GM19463 (cell line): ENCODE measurements around the gene CLIP4.
"Not testable (repeated sequence)": the region's sequence is repeated elsewhere in the genome, so short reads cannot be mapped to it uniquely, and the experiment has no call there.

Experiments
- ATAC-seq: cut with Tn5 transposase; IDR thresholded peaks from one replicate; pipeline ENCODE4 v1.9.1; 2021; ENCODE audit warnings: mild to moderate bottlenecking, moderate library complexity; ENCODE audit not compliant: unreplicated experiment

CLIP4 gene

GRCh38 chr2:29097569-29097968 lies 17.6 kb upstream of the CLIP4 start:
- no peak for ATAC-seq

GRCh38 chr2:29100564-29100963 lies 14.7 kb upstream of the CLIP4 start:
- no peak for ATAC-seq

GRCh38 chr2:29104688-29105087 lies 10.5 kb upstream of the CLIP4 start:
- no peak for ATAC-seq

GRCh38 chr2:29105375-29105774 lies 9.8 kb upstream of the CLIP4 start:
- ATAC-seq = no peak

GRCh38 chr2:29106256-29106655 lies 9.0 kb upstream of the CLIP4 start:
- no peak for ATAC-seq

GRCh38 chr2:29106980-29107388 lies 8.2 kb upstream of the CLIP4 start:
- no peak for ATAC-seq

GRCh38 chr2:29107547-29107946 lies 7.7 kb upstream of the CLIP4 start:
- ATAC-seq = not testable (repeated sequence)

GRCh38 chr2:29108225-29108624 lies 7.0 kb upstream of the CLIP4 start:
- ATAC-seq = no peak

- ATAC-seq = no peak
Observed at GRCh38 chr2:29109246-29109645, 6.0 kb upstream of the CLIP4 start.

- peak; percentile 48 for ATAC-seq
Observed at GRCh38 chr2:29110916-29111535, 4.2 kb upstream of the CLIP4 start.

- ATAC-seq = no peak
Observed at GRCh38 chr2:29112379-29112778, 2.8 kb upstream of the CLIP4 start.

GRCh38 chr2:29113027-29113686 lies 2.1 kb upstream of the CLIP4 start:
- ATAC-seq = no peak

GRCh38 chr2:29113891-29114321 lies 1.3 kb upstream of the CLIP4 start:
- ATAC-seq = no peak

GRCh38 chr2:29114586-29114945 lies 649 bp upstream of the CLIP4 start:
- ATAC-seq = no peak

GRCh38 chr2:29115797-29116781 lies 874 bp downstream of the CLIP4 start:
- ATAC-seq = peak; percentile 39

GRCh38 chr2:29117636-29118303 lies 2.6 kb downstream of the CLIP4 start:
- no peak for ATAC-seq

GRCh38 chr2:29119211-29119610 lies 4.0 kb downstream of the CLIP4 start:
- ATAC-seq = no peak

- ATAC-seq = no peak
Observed at GRCh38 chr2:29120846-29121245, 5.6 kb downstream of the CLIP4 start.

- ATAC-seq = no peak
Observed at GRCh38 chr2:29123617-29124349, 8.6 kb downstream of the CLIP4 start.

GRCh38 chr2:29124504-29124903 lies 9.3 kb downstream of the CLIP4 start:
- no peak for ATAC-seq
